ENCODE measurements around the gene SMIM20.

DNA sequence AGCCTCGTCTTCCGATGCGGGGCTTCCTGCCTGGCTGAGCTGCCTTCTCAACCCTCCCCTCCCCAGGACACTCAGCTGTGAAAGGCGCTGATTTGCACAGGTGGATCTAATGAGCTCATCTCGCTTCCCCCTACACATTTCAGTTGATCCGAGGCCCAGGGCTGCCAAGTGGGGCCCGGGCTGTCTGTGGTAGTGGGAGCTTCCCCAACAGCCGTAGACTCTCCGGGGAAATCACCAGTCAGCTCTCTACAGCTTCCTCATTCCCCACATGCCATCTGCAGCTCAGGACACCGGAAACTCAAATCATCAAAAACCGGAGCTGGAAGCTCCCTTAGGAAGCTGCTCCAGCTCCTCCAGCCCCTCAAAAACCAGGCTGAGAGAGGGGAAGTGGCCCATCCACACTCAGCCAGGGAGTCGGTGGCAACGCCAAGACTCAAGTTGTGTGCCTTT lies 56.2 kb downstream of the SMIM20 start:
- no peak for TF ChIP-seq NFRKB (IDR thresholded peaks at IDR 0.05)
- no peak for TF ChIP-seq HDGF (IDR thresholded peaks at IDR 0.05; ENCODE audit: borderline replicate concordance)
- TF ChIP-seq BHLHE40 (IDR thresholded peaks at IDR 0.05; ENCODE audit: borderline replicate concordance), result no peak
- no peak for TF ChIP-seq LEF1 (IDR thresholded peaks at IDR 0.05; ENCODE audit: borderline replicate concordance)
- TF ChIP-seq FOXM1 (IDR thresholded peaks at IDR 0.05; ENCODE audit: borderline replicate concordance), result no peak
- TF ChIP-seq SP1 (IDR thresholded peaks at IDR 0.05), result no peak
- no peak for TF ChIP-seq ELF4 (IDR thresholded peaks at IDR 0.05)
- no peak for TF ChIP-seq TARDBP (IDR thresholded peaks at IDR 0.05)
- TF ChIP-seq, protein P1, sequence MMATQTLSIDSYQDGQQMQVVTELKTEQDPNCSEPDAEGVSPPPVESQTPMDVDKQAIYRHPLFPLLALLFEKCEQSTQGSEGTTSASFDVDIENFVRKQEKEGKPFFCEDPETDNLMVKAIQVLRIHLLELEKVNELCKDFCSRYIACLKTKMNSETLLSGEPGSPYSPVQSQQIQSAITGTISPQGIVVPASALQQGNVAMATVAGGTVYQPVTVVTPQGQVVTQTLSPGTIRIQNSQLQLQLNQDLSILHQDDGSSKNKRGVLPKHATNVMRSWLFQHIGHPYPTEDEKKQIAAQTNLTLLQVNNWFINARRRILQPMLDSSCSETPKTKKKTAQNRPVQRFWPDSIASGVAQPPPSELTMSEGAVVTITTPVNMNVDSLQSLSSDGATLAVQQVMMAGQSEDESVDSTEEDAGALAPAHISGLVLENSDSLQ (IDR thresholded peaks at IDR 0.05), result no peak
- TF ChIP-seq FOXA1 (IDR thresholded peaks at IDR 0.05), result no peak
- TF ChIP-seq SUZ12 (IDR thresholded peaks at IDR 0.05), result no peak
